Measurements from ENCODE around the gene MYO10.
"Not testable (repeated sequence)": the region's sequence is repeated elsewhere in the genome, so short reads cannot be mapped to it uniquely, and the experiment has no call there.

Gene MYO10

GRCh38 chr5:16886793-16887345 lies 49.2 kb downstream of the MYO10 start:
- no peak for DNase-seq (ENCODE audit: low read depth, low spot score)

GRCh38 chr5:16886366-16886736 lies 49.7 kb downstream of the MYO10 start:
- DNase-seq (ENCODE audit: low read depth, low spot score) = no peak

- no peak for DNase-seq (ENCODE audit: low read depth, low spot score)
These were observed 50.3 kb downstream of the MYO10 start for GRCh38 chr5:16885635-16886365.

- DNase-seq (ENCODE audit: low read depth, low spot score) = no peak
These were observed 51.5 kb downstream of the MYO10 start for GRCh38 chr5:16884595-16884994.

GRCh38 chr5:16883806-16884205 lies 52.3 kb downstream of the MYO10 start:
- no peak for DNase-seq (ENCODE audit: low read depth, low spot score)

- no peak for DNase-seq (ENCODE audit: low read depth, low spot score)
These were observed 52.9 kb downstream of the MYO10 start for GRCh38 chr5:16883176-16883575.

- no peak for DNase-seq (ENCODE audit: low read depth, low spot score)
These were observed 54.8 kb downstream of the MYO10 start for GRCh38 chr5:16881251-16881650.

GRCh38 chr5:16880547-16880946 lies 55.5 kb downstream of the MYO10 start:
- DNase-seq (ENCODE audit: low read depth, low spot score) = no peak

GRCh38 chr5:16879650-16880049 lies 56.4 kb downstream of the MYO10 start:
- no peak for DNase-seq (ENCODE audit: low read depth, low spot score)

- no peak for DNase-seq (ENCODE audit: low read depth, low spot score)
These were observed 56.9 kb downstream of the MYO10 start for GRCh38 chr5:16879191-16879590.

- no peak for DNase-seq (ENCODE audit: low read depth, low spot score)
These were observed 58.7 kb downstream of the MYO10 start for GRCh38 chr5:16877267-16877935.

GRCh38 chr5:16874424-16874823 lies 61.7 kb downstream of the MYO10 start:
- not testable (repeated sequence) for DNase-seq (ENCODE audit: low read depth, low spot score)

GRCh38 chr5:16871746-16872339 lies 64.2 kb downstream of the MYO10 start:
- DNase-seq (ENCODE audit: low read depth, low spot score) = no peak

GRCh38 chr5:16870878-16871277 lies 65.2 kb downstream of the MYO10 start:
- no peak for DNase-seq (ENCODE audit: low read depth, low spot score)

GRCh38 chr5:16869821-16870796 lies 66.0 kb downstream of the MYO10 start:
- DNase-seq (ENCODE audit: low read depth, low spot score) = no peak

- no peak for DNase-seq (ENCODE audit: low read depth, low spot score)
These were observed 68.5 kb downstream of the MYO10 start for GRCh38 chr5:16867577-16867953.

GRCh38 chr5:16866795-16867576 lies 69.1 kb downstream of the MYO10 start:
- no peak for DNase-seq (ENCODE audit: low read depth, low spot score)

GRCh38 chr5:16866273-16866672 lies 69.8 kb downstream of the MYO10 start:
- DNase-seq (ENCODE audit: low read depth, low spot score) = no peak

- DNase-seq (ENCODE audit: low read depth, low spot score) = no peak
These were observed 70.9 kb downstream of the MYO10 start for GRCh38 chr5:16865151-16865550.

- DNase-seq (ENCODE audit: low read depth, low spot score) = no peak
These were observed 71.4 kb downstream of the MYO10 start for GRCh38 chr5:16864631-16865131.
